IPS-NIHi7 (cell line): ENCODE results near the gene TECTB.
"Not testable (repeated sequence)": the region's sequence is repeated elsewhere in the genome, so short reads cannot be mapped to it uniquely, and the experiment has no call there.

ENCODE experiments used
- DNase-seq: peaks from one replicate; pipeline ENCODE4 v3.0.0; 2012; ENCODE audit warnings: mixed read lengths; ENCODE audit errors: extremely low spot score

Gene TECTB

DNA sequence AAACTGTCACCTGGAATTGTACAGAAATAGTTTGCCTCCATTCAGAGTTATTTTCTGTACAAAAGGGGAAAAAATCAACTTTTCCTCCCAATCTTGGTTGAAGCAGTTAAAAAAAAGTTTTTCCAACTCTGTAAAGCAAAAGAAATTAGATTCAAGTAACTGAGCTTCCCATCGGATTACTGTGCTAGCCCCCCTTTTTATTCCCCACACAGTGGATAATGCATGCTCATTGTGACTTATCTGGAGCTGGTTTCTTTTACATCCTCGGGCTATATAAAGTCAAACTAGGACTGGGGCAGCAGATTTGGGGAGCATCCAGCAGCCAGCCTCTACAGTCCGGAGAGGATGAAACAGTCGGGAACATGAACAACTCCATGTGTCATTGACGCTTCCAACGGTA, at the start of gene TECTB:
Gene TECTB, plus strand, starts transcription at position 301 of the 400 bp plus-strand sequence. CDS start 335 bp downstream, outside the sequence.
- no peak for DNase-seq

DNA sequence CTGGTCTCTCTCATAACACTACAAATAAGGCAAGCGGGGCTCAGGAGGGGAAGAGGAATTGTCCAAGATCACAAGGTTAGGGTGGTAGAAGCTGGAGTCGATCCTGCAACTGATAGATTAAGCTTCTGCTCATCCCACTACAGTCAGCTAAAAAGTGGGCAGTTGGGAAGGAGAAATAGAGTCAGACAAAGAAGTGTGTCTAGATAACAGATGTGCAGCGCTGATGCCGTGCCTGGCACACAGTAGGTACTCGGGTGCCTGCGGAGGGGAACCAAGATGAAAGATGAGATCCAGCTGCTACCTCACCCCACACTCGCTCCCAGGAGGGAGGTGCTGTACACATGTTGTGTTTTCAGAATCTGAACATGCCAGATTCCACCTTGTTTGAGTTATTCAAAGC, 48.1 kb upstream of the TECTB start:
- DNase-seq = no peak

DNA sequence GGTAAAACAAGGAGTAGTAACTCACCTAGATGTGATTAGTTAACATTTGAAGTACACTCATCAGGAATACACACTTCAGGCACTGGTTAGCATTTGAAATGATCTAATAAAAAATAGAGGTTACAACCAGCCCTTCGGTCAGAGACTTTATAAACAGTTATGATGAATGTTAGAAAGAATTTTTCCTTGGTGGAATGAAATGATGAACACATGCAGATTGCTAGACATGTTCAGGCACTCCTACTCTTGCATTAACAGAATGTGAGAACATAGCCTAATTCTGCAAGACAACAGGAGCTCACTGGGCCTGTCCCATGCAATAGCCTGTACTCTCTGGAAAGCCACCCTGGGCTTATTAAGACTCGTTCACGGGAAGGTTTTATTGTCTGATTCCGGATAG, 47.3 kb upstream of the TECTB start:
- DNase-seq = no peak

DNA sequence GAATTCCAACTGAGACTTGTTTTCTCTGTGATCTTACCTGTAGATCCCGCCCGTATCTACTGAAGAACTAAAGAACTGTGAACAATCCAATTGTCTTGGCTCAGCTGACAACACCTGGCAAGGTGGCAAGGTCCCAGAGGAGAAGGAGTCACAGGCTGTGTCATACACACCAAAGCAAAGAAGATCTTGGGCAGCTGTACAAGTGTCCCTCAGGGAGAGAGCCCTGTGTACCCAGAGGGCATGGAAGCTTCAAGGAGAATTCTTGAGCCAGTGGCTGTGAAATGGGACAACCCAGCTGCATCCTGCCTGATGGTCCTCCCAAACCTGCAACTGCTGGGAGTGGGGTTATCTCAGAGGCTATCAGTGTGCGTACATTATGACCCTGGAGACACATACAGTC, 46.7 kb upstream of the TECTB start:
- DNase-seq = no peak

DNA sequence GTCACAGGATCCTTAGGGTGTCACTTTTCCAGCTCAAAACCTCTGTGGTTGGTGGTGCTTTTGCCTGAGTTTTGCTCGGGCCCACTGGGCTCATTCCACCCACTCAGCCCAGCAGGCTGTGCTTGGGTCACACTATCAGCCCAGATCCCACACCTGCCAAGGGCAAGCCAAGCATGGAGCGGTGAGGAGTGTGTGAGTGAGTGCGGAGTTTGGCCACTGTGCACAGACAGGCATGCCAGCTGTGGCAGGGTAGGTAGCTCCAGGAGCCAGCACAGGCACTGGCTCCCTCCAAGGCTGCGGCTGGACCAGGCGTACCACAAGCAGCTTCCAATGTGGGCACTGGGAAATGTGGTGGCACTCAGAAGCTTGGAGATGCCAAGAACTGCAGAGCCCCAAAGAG, 43.9 kb upstream of the TECTB start:
- no peak for DNase-seq

DNA sequence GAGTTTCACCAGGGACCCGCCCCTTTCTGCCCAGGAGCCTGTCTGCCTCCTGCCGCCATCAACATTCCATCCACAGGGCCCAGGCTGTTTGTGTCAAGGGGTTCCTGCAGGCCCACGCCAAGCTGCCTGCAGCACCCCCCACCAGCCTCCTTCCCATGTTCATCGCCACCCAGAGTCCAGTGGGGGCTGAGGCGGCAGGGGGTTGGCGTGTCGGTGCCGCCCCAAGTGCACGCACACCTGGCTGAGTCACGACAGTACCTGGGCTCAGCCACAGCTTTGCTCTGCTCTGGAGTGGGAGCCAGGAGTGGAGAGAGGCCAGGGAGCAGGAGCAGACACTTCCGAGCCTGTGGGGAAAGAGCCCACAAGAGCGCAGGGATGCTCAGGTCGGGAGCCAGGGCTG, 42.8 kb upstream of the TECTB start:
- DNase-seq = no peak

DNA sequence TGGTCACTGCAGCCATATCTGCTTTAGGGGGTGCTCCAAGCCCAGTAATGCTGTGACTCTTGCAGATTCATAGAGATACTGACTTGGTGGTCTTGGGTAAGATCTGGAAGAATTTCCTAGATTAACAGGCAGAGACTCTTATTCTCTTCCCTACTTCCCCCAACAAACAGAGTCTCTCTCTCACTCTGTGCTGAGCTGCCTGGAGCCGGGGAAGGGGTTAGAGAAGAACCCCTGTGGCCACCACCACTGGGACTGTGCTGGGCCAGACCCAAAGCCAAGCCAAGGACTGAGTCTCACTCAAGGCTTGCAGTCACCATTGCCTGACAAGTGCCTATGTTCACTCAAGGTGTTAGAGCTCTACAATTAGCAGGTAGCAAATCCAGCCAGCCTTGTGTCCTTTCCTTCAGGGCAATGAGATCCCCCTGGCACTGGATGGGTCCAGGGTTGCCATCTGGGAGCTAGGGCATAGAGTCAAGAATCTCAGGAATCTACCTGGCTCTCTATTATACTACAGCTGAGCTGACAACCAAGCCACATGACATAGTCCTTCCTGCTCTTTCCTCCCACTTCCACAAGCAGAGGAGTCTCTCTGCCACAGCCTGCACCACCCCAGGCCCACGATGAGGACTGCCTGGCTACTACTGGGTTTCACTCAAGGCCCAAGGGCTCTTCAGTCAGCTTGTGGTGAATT, 41.4 kb upstream of the TECTB start:
- DNase-seq = no peak

DNA sequence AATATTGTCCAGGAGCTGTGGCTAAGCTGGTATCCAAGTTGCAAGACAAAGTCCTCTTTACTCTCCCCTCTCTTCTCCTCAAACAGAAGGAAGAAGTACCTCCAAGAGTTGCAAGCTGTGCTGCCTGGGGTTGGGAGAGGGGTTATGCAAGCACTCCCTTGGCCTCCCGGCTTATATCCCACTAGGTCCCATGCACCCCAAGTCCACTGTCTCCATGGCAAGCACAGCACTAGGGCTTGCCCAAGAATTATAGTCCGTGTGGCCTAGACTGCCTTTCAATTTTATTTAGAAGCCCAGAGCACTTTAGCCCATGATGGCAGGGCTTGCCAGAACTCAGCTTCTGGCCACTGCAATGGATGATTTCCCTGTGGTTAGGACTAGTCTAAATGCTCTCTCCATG, 40.4 kb upstream of the TECTB start:
- no peak for DNase-seq

DNA sequence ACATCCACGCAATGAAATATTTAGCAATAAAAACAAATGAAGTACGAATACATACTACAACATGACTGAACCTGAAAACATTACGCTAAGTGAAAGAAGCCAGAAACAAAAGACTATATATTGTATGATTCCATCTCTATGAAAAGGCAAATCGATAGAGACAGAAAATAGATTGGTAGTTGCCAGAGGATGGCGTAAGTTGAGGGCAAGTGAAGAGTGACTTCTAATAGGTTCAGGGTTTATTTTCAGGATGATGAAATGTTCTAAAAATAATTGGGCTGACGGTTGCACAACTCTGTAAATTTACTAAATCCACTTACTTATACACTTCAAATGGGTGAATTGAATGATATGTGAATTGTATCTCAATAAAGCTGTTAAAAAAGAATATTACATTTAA, 39.5 kb upstream of the TECTB start:
- DNase-seq = no peak

DNA sequence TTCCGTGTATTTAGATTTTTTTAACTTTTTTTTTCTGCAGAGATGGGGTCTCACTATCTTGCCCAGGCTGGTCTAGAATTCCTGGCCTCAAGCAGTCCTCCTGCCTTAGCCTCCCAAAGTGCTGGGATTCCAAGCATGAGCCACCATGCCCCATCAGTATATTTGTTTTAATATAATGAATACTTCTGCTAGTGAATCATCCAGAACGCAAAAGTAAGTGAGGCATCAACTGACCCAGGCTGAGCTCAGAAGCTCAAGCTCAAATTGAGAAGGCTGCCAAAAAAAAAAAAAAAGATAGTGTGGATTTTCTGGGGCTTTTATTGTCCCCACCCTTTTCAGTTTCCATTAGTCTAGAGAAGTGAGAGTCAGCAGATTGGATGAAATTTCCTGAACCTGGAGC, 39.0 kb upstream of the TECTB start:
- no peak for DNase-seq

DNA sequence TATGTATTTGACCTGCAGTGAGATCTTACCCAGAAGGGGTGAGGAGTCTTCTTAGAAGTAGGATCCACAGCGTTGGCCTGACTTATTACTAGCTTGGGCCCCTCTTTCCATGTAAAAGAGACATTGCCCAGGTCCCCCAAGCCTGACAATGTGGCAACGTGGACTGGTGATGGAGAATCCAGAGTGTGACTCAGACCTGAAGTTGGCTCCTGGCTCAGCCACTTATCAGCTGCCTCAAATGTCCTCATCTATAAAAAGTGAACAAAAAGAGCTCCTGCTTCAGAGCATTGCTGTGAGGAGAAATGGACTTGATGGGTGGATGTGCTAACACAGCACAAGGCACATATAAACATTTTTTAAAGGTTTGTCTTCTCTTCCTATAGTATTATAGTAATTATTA, 35.4 kb upstream of the TECTB start:
- no peak for DNase-seq

DNA sequence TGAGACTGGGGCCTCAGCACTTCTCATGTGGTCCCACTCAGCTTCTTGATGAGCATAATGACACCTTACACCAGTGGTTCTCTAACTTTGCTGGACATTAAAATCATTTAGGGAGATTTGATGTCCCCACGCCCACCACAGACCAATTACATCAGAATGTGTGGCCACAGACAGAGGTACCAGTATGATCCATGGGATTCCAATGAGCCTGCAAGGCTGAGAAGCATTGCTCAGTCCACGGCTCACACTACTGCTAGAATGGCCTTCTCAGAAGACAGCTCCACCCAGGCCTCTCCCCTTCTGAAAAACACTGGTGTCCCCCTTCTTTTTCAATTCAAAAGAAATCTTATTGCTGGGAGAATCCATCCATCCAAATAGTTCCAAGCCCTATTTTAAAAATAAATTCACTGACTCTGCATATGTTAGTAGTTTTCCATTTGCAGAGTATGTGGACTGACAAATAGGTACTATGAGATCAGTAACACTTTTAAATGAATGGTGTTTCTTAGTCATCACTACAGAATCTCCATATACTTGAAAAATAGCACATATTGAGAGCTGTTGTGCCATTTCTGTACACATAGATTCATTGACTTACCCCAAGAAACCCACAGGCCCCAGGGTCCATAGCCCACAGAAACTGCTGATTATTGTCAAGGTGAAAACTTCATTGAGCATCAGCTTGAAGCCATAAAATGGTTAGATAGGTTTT, 34.5 kb upstream of the TECTB start:
- no peak for DNase-seq

DNA sequence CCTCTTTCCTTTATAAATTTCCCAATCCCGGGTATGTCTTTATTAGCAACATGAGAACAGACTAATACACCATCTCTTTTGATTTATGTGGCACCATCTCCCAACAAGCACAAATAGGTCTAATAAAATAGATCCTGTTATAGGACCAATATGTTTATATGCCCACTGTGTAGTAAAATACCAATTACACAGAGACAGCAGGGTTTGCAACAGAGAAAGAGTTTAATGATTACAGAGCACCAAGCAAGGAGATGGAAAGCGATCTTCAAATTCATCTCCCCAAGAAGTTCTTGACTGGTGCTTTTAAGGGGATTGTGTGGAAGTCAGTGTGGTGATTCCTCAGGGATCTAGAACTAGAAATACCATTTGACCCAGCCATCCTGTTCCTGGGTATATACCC, 33.5 kb upstream of the TECTB start:
- no peak for DNase-seq

DNA sequence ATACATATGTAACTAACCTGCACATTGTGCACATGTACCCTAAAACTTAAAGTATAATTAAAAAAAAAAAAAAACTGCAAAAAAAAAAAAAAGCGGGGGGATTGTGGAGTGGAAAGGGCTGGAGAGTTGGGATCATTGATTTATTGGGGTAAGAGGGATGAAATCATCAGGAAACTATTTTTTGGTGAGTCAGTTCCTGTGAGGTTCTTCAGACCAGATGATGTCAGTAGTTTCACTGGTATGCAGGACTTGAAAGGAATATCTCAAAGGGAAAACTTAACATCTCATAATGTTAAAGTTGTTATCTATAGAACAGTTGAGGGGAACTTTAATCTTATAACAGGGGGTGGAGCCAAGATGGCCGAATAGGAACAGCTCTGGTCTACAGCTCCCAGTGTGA, 32.6 kb upstream of the TECTB start:
- no peak for DNase-seq

DNA sequence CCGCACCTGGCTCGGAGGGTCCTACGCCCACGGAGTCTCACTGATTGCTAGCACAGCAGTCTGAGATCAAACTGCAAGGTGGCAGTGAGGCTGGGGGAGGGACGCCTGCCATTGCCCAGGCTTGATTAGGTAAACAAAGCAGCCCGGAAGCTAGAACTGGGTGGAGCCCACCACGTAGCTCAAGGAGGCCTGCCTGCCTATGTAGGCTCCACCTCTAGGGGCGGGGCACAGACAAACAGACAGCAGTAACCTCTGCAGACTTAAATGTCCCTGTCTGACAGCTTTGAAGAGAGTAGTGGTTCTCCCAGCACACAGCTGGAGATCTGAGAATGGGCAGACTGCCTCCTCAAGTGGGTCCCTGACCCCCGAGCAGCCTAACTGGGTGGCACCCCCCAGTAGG, 32.0 kb upstream of the TECTB start:
- not testable (repeated sequence) for DNase-seq

DNA sequence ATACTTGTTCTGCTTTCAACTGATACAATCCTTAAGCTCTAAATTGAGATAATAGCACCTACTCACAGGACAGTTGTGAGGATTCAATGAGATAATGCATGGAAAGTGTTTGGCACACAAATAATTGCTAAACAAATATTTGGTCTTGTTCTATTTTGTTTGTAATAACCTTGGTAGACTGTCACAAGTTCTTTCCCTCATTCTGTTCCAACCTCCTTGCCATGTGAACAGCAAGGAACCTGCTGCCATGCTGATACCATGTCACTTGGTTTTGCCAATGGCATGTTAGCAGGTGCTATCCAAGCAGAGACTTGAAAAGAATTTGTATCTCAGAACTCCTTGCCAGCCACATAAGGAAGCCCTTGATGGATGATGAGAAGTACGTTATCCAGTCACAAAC, 24.8 kb upstream of the TECTB start:
- no peak for DNase-seq

DNA sequence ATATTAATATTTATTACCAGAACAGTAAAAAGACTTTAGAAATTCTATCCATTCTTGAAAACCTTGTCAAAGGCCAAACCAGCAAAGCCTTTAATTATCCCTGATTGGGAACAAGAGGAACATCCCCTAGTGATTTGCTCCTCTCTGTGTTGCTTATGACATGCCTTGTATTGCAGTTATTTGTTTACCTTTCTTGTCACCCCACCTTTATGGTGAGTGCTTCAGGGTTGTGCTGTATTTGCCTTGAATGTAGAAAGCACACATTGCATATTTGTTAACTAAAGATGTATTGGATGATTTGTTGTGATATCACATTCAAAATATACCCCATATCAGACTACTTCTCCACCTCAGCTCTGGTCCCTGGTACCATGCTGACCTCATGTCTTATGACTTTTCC, 23.5 kb upstream of the TECTB start:
- DNase-seq = no peak

DNA sequence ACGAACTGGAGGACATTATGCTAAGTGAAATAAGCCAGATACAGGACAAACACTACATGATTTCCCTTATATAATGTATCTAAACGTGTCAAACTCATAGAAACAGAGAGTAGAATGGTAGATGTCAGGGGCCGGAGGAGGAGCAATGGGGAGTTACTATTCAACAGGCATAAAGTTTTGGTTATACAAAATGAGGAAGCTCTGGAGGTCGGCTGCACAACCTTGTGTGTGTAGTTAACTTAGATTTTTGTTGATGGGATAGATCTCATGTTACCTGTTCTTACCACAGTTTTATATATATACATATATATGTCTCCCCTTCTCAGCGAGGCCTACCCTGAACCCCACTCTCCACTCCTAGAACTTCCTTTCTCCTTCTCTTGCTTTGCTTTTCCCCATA, 22.4 kb upstream of the TECTB start:
- DNase-seq = no peak

DNA sequence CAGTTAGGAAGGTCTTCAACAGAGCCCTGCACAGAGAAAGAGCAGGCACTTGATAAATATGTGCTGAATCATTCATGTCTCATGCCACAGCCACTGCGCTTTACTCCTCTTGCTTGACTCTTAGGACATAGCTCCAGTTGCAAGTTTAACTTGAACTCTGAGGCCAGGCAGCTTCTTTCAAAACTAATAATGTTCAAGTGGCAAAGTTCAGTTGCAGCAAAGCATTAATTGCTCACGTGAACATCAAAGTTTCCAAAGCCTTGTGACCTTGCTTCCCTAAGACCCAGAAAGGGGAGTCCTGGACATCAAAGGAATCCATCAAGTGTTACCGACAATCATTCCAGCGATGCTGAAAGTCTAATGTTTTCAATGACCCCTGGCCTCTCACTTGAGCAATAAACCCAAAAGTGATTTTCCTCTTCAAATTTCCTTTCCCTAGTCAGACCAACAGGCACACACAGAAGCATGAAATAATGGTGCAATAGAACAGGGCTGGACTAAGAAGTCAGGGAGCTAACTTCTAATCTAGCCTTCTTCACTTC, 21.8 kb upstream of the TECTB start:
- no peak for DNase-seq

DNA sequence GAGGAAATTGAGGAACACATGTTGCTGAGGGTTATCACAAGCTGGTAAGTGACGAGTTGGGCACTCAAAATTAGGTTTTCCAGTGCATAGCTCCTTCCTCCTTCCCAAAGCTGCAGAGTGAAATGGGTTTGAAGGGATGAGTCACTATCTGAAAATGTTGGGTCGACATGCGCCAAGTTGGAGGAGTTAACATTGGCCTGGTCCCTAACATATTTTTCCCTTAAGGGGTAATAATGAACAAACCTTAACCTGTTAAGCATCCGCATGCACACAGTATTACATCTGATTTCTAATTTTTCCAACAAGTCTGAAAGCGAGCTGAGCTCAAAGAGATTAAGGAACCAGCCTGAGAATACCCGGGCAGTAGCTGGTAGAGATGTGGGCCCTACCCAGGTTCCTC, 20.7 kb upstream of the TECTB start:
- DNase-seq = no peak

DNA sequence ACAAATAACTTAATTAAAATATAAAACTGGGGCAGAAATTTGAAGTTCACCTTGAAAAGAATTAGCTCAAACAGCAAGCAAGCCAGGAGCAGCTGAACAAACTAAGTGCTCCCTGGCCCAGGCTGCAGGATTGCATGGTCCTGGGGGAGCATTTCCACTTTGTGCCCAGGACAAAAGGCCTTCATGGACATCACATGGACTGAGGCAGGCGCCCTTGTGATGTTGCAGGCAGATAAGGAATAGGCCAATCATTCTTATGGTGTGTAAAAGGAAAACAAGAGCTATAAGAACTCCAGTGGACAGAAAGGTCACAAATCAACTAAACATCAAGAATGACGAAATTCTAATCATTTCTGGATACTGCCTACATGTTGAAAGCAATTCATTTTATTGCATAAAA, 17.5 kb upstream of the TECTB start:
- DNase-seq = no peak

DNA sequence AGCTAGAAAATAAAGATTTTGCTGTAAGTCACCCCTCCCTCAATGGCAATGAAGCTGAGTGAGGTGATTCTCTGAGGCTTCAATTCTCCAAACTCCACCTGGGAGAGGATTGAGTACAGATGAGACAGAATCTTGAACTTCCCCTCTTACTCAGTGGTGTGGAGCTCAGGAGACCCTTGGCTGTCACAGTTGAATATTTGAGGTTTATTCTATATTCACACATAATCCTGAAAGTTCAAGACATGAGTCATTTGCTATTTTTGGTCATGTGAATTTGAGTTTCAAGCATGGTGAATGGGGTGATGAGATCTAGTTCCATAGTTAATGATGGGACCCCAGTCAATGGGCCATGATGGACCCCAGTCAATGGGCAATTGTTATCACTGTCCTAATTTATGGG, 13.9 kb upstream of the TECTB start:
- DNase-seq = no peak

DNA sequence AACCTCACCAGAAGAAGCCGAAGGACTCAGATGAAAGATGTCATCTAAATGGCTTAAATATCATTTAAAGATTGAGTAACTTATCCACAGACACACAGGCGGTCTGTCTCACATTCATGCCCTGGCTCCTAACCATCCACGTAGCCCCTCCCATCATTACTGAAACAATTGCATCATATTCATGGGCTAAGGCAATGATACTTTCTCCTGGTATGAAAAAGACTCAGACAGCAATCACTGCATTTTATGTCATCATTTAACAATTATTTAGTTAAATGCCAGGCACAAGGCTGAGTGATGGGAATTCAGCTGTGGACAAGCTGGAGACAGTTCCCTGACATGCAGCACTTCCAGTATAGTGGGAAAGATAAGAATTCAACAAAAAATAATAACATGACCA, 11.2 kb upstream of the TECTB start:
- no peak for DNase-seq

DNA sequence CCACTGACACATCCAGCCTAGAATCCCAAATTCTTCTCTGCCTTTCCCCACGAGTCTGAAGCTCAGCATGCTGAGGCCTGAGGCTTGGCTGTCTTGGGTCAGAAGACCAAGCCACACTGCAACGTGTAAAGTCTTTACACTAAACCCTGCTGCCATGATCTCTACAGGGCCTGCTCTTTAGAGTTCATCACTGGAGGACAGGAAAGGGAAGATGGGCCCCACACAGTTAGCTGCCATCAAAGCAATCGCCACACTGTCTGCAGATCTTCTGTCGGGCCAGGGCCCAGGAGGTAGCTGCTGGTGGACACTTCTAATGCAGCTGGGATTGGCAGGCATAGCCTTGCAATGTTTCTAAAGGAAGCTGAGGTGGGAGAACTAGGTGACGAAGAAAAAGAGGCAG, 8.4 kb upstream of the TECTB start:
- DNase-seq = no peak
